ENCODE measurements around the gene OSGEPL1. TPM values are rescaled to one million over a fixed set of nuclear protein-coding genes. Genes with fewer than 3 reads are reported as not detected.

OSGEPL1 gene
- total and polyA plus RNA-seq, 4 donors: 3.3 to 14.8 (median 6.4) TPM

DNA sequence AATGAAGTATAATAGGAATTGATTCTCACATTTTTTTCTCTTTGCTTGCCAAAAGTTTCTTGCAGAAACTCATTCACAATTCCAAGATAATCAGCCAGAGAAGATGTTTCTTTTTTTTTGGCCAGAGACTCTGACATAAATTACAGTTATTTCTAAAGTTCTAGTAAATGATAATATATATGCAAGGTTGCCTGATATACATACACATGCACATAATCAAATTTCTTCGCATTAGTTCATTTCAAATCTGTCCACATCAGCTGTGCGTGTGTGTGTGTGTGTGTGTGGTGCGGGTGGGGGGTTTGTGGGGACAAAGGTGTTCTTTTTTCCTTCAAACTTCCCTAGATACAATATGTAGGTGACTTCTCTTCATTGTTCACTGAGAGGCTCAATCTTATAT is 33.2 kb downstream of the OSGEPL1 start:
- Histone ChIP-seq H3K9ac (ENCODE audit: insufficient read depth in 1 of 2, low read length in 2 of 2) (no peak overlapping the region), H3K4me3 (no peak overlapping the region), H3K27ac (ENCODE audit: low read depth in 1 of 2, low read length in 1 of 2) (no peak overlapping the region), H3K36me3 (ENCODE audit: control insufficient read depth in 4 of 4, insufficient read depth in 4 of 4, low read length in 4 of 4) (peaks cover 0 to 3% (median 3%) of the 10 kb centered on the region in 4 donors), H3K9me3 (ENCODE audit: control insufficient read depth in 4 of 4, insufficient read depth in 3 of 4, low read length in 3 of 4) (no peaks in the 10 kb centered on the region), H3K27me3 (ENCODE audit: control insufficient read depth in 3 of 3, insufficient read depth in 3 of 3, low read length in 2 of 3) (no peaks in the 10 kb centered on the region), H3K4me1 (ENCODE audit: control insufficient read depth in 5 of 5, insufficient read depth in 5 of 5, low read length in 5 of 5) (no peaks in the 10 kb centered on the region)
- DNase-seq (peak in 1 of 3 donors; percentile 1), ATAC-seq (ENCODE audit: insufficient read depth, low FRiP score) (no peak)
- whole genome bisulfite sequencing, 2 donors: 65 to 73% methylated on average over 3 of the region's 3 CpGs
- TF ChIP-seq, protein P1, sequence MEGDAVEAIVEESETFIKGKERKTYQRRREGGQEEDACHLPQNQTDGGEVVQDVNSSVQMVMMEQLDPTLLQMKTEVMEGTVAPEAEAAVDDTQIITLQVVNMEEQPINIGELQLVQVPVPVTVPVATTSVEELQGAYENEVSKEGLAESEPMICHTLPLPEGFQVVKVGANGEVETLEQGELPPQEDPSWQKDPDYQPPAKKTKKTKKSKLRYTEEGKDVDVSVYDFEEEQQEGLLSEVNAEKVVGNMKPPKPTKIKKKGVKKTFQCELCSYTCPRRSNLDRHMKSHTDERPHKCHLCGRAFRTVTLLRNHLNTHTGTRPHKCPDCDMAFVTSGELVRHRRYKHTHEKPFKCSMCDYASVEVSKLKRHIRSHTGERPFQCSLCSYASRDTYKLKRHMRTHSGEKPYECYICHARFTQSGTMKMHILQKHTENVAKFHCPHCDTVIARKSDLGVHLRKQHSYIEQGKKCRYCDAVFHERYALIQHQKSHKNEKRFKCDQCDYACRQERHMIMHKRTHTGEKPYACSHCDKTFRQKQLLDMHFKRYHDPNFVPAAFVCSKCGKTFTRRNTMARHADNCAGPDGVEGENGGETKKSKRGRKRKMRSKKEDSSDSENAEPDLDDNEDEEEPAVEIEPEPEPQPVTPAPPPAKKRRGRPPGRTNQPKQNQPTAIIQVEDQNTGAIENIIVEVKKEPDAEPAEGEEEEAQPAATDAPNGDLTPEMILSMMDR (IDR thresholded peaks at IDR 0.05; ENCODE audit: control extremely low read depth, extremely low read depth): no peak

DNA sequence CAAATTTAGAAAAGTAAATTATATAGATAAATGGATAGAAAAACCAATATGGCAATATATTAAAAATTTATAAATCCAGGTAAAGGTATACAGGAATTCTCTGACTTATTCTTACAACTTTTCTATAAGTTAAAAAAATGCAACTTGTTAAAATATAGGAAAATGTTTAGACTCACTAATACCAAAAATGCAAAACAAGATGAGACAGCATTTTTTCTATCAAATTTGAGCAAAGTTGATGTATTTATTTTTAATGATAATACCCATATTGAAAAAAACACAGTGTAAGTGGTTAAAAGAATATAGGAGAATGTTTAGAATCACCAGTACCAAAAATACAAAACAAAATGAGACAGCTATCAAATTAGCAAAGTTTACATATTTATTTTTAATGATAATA is 35.7 kb downstream of the OSGEPL1 start:
- H3K36me3 ChIP-seq (ENCODE audit: control insufficient read depth in 4 of 4, insufficient read depth in 4 of 4, low read length in 4 of 4): peaks cover 0 to 3% (median 3%) of the 10 kb centered on the region in 4 donors
- H3K4me1 ChIP-seq (ENCODE audit: control insufficient read depth in 5 of 5, insufficient read depth in 5 of 5, low read length in 5 of 5): no peaks in the 10 kb centered on the region
- no peak for DNase-seq
- H3K27me3 ChIP-seq (ENCODE audit: control insufficient read depth in 3 of 3, insufficient read depth in 3 of 3, low read length in 2 of 3): no peaks in the 10 kb centered on the region
- no peak for ATAC-seq (ENCODE audit: insufficient read depth, low FRiP score)
- no peak overlapping the region for H3K9ac ChIP-seq (ENCODE audit: insufficient read depth in 1 of 2, low read length in 2 of 2)
- H3K4me3 ChIP-seq: no peak overlapping the region
- TF ChIP-seq, protein P1 (IDR thresholded peaks at IDR 0.05; ENCODE audit: control extremely low read depth, extremely low read depth): no peak
- H3K9me3 ChIP-seq (ENCODE audit: control insufficient read depth in 4 of 4, insufficient read depth in 3 of 4, low read length in 3 of 4): no peaks in the 10 kb centered on the region
- H3K27ac ChIP-seq (ENCODE audit: low read depth in 1 of 2, low read length in 1 of 2): no peak overlapping the region

DNA sequence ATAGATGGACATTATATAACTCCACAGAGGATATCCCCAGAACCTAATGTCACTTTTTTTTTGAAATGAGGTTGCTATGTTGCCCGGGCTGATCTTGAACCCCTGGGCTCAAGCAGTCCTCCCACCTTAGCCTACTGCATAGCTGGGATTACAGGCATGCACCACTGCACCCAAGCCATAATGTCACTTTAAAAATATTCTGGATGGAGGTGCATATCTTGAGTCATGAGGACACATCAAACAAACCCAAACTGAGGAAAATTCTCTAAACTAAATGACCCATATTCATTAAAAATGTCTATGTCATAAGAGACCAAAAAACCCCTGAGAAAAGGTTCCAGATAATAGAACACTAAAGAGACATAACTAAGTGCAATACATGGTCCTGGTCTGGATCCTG is 36.3 kb downstream of the OSGEPL1 start:
- TF ChIP-seq, protein P1 (IDR thresholded peaks at IDR 0.05; ENCODE audit: control extremely low read depth, extremely low read depth): no peak
- peaks cover 2 to 6% (median 4%) of the 10 kb centered on the region in 4 donors for H3K36me3 ChIP-seq (ENCODE audit: control insufficient read depth in 4 of 4, insufficient read depth in 4 of 4, low read length in 4 of 4)
- DNase-seq: no peak
- H3K9ac ChIP-seq (ENCODE audit: insufficient read depth in 1 of 2, low read length in 2 of 2): no peak overlapping the region
- H3K4me1 ChIP-seq (ENCODE audit: control insufficient read depth in 5 of 5, insufficient read depth in 5 of 5, low read length in 5 of 5): no peaks in the 10 kb centered on the region
- no peak for ATAC-seq (ENCODE audit: insufficient read depth, low FRiP score)
- WGBS, 2 donors: 88 to 100% methylated on average over 1 of the region's 1 CpG
- no peak overlapping the region for H3K27ac ChIP-seq (ENCODE audit: low read depth in 1 of 2, low read length in 1 of 2)
- H3K9me3 ChIP-seq (ENCODE audit: control insufficient read depth in 4 of 4, insufficient read depth in 3 of 4, low read length in 3 of 4): no peaks in the 10 kb centered on the region
- no peaks in the 10 kb centered on the region for H3K27me3 ChIP-seq (ENCODE audit: control insufficient read depth in 3 of 3, insufficient read depth in 3 of 3, low read length in 2 of 3)
- H3K4me3 ChIP-seq: no peak overlapping the region

DNA sequence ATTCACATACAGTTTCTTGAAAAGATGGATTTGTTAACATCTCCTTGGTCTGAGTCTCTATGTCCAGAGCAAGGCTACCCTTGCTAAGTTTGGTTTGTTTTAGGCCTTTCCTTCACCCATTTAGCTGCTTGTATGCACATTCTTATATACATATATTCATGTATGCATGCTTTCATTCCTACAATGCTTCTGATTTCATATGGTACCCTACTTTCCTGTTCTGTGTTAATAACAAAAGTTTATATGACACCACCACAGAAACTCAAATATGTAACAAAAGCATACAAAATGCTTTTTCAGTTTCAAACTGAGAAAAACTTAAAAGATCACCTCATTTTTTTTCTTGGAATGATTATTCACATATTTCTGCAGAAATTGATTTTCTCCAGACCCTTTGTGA is 39.4 kb downstream of the OSGEPL1 start:
- DNase-seq: no peak
- Histone ChIP-seq H3K9ac (ENCODE audit: insufficient read depth in 1 of 2, low read length in 2 of 2) (no peak overlapping the region), H3K27me3 (ENCODE audit: control insufficient read depth in 3 of 3, insufficient read depth in 3 of 3, low read length in 2 of 3) (no peaks in the 10 kb centered on the region), H3K27ac (ENCODE audit: low read depth in 1 of 2, low read length in 1 of 2) (no peak overlapping the region), H3K4me1 (ENCODE audit: control insufficient read depth in 5 of 5, insufficient read depth in 5 of 5, low read length in 5 of 5) (no peaks in the 10 kb centered on the region), H3K36me3 (ENCODE audit: control insufficient read depth in 4 of 4, insufficient read depth in 4 of 4, low read length in 4 of 4) (peaks cover 0 to 6% (median 3%) of the 10 kb centered on the region in 4 donors), H3K4me3 (no peak overlapping the region), H3K9me3 (ENCODE audit: control insufficient read depth in 4 of 4, insufficient read depth in 3 of 4, low read length in 3 of 4) (no peaks in the 10 kb centered on the region)
- ATAC-seq (ENCODE audit: insufficient read depth, low FRiP score): no peak
- TF ChIP-seq, protein P1 (IDR thresholded peaks at IDR 0.05; ENCODE audit: control extremely low read depth, extremely low read depth): no peak

All from lung (tissue), 12 donors.